SK-N-SH treated with all-trans-retinoic acid at 6 μM for 48 hours (cell line): ENCODE measurements around the gene FTO.

ENCODE experiments used
- BACH2 ChIP-seq: fragments of 250-450 bp; sonication (Bioruptor Pico); IDR thresholded peaks from 2 replicates; pipeline ENCODE4 v1.9.0; 2021; ENCODE audit warnings: mild to moderate bottlenecking, borderline replicate concordance
- CREB5 ChIP-seq: fragments of 250-450 bp; sonication (Bioruptor Pico); IDR thresholded peaks from 2 replicates; pipeline ENCODE4 v1.5.1; 2020; ENCODE audit warnings: low read depth, mild to moderate bottlenecking, moderate library complexity
- CSDC2 ChIP-seq: fragments of 250-450 bp; sonication (Bioruptor Pico); IDR thresholded peaks from 2 replicates; pipeline ENCODE4 v1.5.0; 2020; ENCODE audit warnings: mild to moderate bottlenecking, moderate library complexity
- GLIS3 ChIP-seq: fragments of 250-450 bp; sonication (Bioruptor Pico); IDR thresholded peaks from 2 replicates; pipeline ENCODE4 v1.5.0; 2020; ENCODE audit warnings: mild to moderate bottlenecking, moderate library complexity
- ISL1 ChIP-seq: fragments of 250-450 bp; sonication (Bioruptor Pico); IDR thresholded peaks from 2 replicates; pipeline ENCODE4 v2.1.2; 2022; ENCODE audit warnings: mild to moderate bottlenecking, moderate library complexity
- OSR1 ChIP-seq: fragments of 250-450 bp; sonication (Bioruptor Pico); IDR thresholded peaks from 2 replicates; pipeline ENCODE4 v1.8.0; 2022; ENCODE audit warnings: moderate library complexity, mild to moderate bottlenecking, inconsistent platforms
- PATZ1 ChIP-seq: fragments of 250-450 bp; sonication (Bioruptor Pico); IDR thresholded peaks from 2 replicates; pipeline ENCODE4 v1.8.0; 2020; ENCODE audit warnings: mild to moderate bottlenecking, moderate library complexity, borderline replicate concordance
- RARB ChIP-seq: fragments of 250-450 bp; sonication (Bioruptor Pico); IDR thresholded peaks from 2 replicates; pipeline ENCODE4 v1.8.0; 2021; ENCODE audit warnings: mild to moderate bottlenecking, moderate library complexity
- TCF4 ChIP-seq: fragments of 250-450 bp; sonication (Bioruptor Pico); IDR thresholded peaks from 2 replicates; pipeline ENCODE4 v1.8.0; 2021; ENCODE audit warnings: mild to moderate bottlenecking, moderate library complexity, borderline replicate concordance
- TOX ChIP-seq: fragments of 250-450 bp; sonication (Bioruptor Pico); IDR thresholded peaks from 2 replicates; pipeline ENCODE4 v1.8.0; 2021; ENCODE audit warnings: mild to moderate bottlenecking, moderate library complexity, borderline replicate concordance
- ZFP3 ChIP-seq: fragments of 250-450 bp; sonication (Bioruptor Pico); IDR thresholded peaks from 2 replicates; pipeline ENCODE4 v1.5.0; 2020; ENCODE audit warnings: mild to moderate bottlenecking, moderate library complexity
- TF ChIP-seq, protein P1 (sequence below): fragments of 250-450 bp; sonication (Bioruptor Pico); IDR thresholded peaks from 2 replicates; pipeline ENCODE4 v1.5.1; 2021; ENCODE audit warnings: mild to moderate bottlenecking, moderate library complexity

- TF ChIP-seq TOX (no peak), BACH2 (CRISPR knock-in tag) (no peak), CSDC2 (CRISPR knock-in tag) (no peak), ISL1 (CRISPR knock-in tag) (no peak), ZFP3 (CRISPR knock-in tag) (no peak), CREB5 (no peak), PATZ1 (CRISPR knock-in tag) (no peak), TCF4 (CRISPR knock-in tag) (no peak), RARB (no peak), OSR1 (CRISPR knock-in tag) (no peak), GLIS3 (CRISPR knock-in tag) (no peak)
- TF ChIP-seq, protein P1, sequence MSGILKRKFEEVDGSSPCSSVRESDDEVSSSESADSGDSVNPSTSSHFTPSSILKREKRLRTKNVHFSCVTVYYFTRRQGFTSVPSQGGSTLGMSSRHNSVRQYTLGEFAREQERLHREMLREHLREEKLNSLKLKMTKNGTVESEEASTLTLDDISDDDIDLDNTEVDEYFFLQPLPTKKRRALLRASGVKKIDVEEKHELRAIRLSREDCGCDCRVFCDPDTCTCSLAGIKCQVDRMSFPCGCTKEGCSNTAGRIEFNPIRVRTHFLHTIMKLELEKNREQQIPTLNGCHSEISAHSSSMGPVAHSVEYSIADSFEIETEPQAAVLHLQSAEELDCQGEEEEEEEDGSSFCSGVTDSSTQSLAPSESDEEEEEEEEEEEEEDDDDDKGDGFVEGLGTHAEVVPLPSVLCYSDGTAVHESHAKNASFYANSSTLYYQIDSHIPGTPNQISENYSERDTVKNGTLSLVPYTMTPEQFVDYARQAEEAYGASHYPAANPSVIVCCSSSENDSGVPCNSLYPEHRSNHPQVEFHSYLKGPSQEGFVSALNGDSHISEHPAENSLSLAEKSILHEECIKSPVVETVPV: no peak
Observed at GRCh38 chr16:53922807-53923571, 219.0 kb downstream of the FTO start.
